Measurements from ENCODE around the gene COL5A2.
A peak's percentile ranks its signal among the peaks of the same experiment; 100 is the strongest.

The COL5A2 gene

GRCh38 chr2:189188115-189188805 is 8.7 kb upstream of the COL5A2 start:
- no peak for DNase-seq (ENCODE audit: low read depth, low spot score)
- CTCF ChIA-PET: interaction anchor here (1.0 to 1.3 kb wide), 2 partner anchors 9 to 10 kb away, joined by 3 to 4 read pairs; partner anchors contain the start of gene COL5A2
- no peak for TF ChIP-seq CTCF (IDR thresholded peaks at IDR 0.05; ENCODE audit: insufficient read depth, low read length, missing control alignments)

GRCh38 chr2:189183170-189183569 is 3.6 kb upstream of the COL5A2 start:
- DNase-seq (ENCODE audit: low read depth, low spot score): no peak
- H3K4me3 ChIP-seq (ENCODE audit: low read depth, low read length): no peak overlapping the region
- ChIA-PET CTCF (no interaction called here), POLR2A (no interaction called here)
- TF ChIP-seq CTCF (IDR thresholded peaks at IDR 0.05; ENCODE audit: insufficient read depth, low read length, missing control alignments): no peak

More at GRCh38 chr2:189188115-189188805, 8.7 kb upstream of the COL5A2 start:
- POLR2A ChIA-PET: no interaction called here
- no peak overlapping the region for H3K4me3 ChIP-seq (ENCODE audit: low read depth, low read length)

- no peak overlapping the region for H3K4me3 ChIP-seq (ENCODE audit: low read depth, low read length)
- no peak for TF ChIP-seq CTCF (IDR thresholded peaks at IDR 0.05; ENCODE audit: insufficient read depth, low read length, missing control alignments)
- CTCF ChIA-PET: interaction anchor here (0.6 to 2.1 kb wide), 2 partner anchors 66 to 87 kb away, joined by 3 to 7 read pairs; no protein-coding TSS in a partner anchor
- DNase-seq (ENCODE audit: low read depth, low spot score): no peak
- POLR2A ChIA-PET: interaction anchor here (0.9 kb wide), 1 partner anchor 11 kb away, joined by 3 read pairs; no protein-coding TSS in a partner anchor
These were observed 2.1 kb upstream of the COL5A2 start for GRCh38 chr2:189181706-189182105.

- H3K4me3 ChIP-seq (ENCODE audit: low read depth, low read length): peak overlapping the region; percentile 79
- POLR2A ChIA-PET: interaction anchor here (0.6 to 2.5 kb wide), 13 partner anchors 12 to 231 kb away, joined by 3 to 21 read pairs (median 5); no protein-coding TSS in a partner anchor
- CTCF ChIA-PET: interaction anchor here (0.7 to 4.7 kb wide), 24 partner anchors 9 to 1598 kb away, joined by 3 to 40 read pairs (median 4); no protein-coding TSS in a partner anchor
- TF ChIP-seq CTCF (IDR thresholded peaks at IDR 0.05; ENCODE audit: insufficient read depth, low read length, missing control alignments): no peak
- DNase-seq (ENCODE audit: low read depth, low spot score): no peak
These were observed 613 bp downstream of the COL5A2 start for GRCh38 chr2:189178726-189179569.

- POLR2A ChIA-PET: interaction anchor here (0.6 to 2.5 kb wide), 8 partner anchors 12 to 184 kb away, joined by 3 to 21 read pairs (median 6); no protein-coding TSS in a partner anchor
- H3K4me3 ChIP-seq (ENCODE audit: low read depth, low read length): peak overlapping the region; percentile 79
- no peak for DNase-seq (ENCODE audit: low read depth, low spot score)
- CTCF ChIA-PET: interaction anchor here (0.7 to 4.7 kb wide), 22 partner anchors 9 to 236 kb away, joined by 3 to 40 read pairs (median 4); no protein-coding TSS in a partner anchor
- peak; percentile 17 for TF ChIP-seq CTCF (IDR thresholded peaks at IDR 0.05; ENCODE audit: insufficient read depth, low read length, missing control alignments)
These were observed 1.5 kb downstream of the COL5A2 start for GRCh38 chr2:189178054-189178453.

Measured in AG04449 (cell line).